ENCODE measurements around the gene CAMK2B. TPM values are rescaled to one million over a fixed set of nuclear protein-coding genes. Genes with fewer than 3 reads are reported as not detected.

Gene CAMK2B
- total and polyA plus RNA-seq, 2 experiments from 2014 or later = not detected

GRCh38 chr7:44238116-44238695, 87.2 kb downstream of the CAMK2B start:
- TF ChIP-seq ZNF462 (CRISPR knock-in tag; IDR thresholded peaks at IDR 0.05) (no peak), NANOG (IDR thresholded peaks at IDR 0.05; ENCODE audit: borderline replicate concordance) (no peak), ZNF114 (CRISPR knock-in tag; IDR thresholded peaks at IDR 0.05) (no peak), CREB1 (CRISPR knock-in tag; IDR thresholded peaks at IDR 0.05; ENCODE audit: low read depth) (no peak), ZNF331 (CRISPR knock-in tag; IDR thresholded peaks at IDR 0.05; ENCODE audit: low read depth) (no peak), POLR2AphosphoS5 (IDR thresholded peaks at IDR 0.05; ENCODE audit: low read depth) (no peak), ETS1 (IDR thresholded peaks at IDR 0.05) (no peak), JUNB (IDR thresholded peaks at IDR 0.05; ENCODE audit: unreplicated experiment) (no peak), EZH2phosphoT487 (IDR thresholded peaks at IDR 0.05; ENCODE audit: unreplicated experiment) (no peak), CTCF (conservative IDR thresholded peaks at IDR 0.05; ENCODE audit: low read depth in 2 of 2) (no peak)
- no peak overlapping the region for H3K4me3 Mint-ChIP-seq
- DNase-seq (ENCODE audit: low spot score) (no peak), ATAC-seq (no peak)
- H3K9me3 Mint-ChIP-seq = no peaks in the 10 kb centered on the region
- Histone ChIP-seq H3K9me2 (ENCODE audit: insufficient read depth) (no peaks in the 10 kb centered on the region), H3K4me1 (ENCODE audit: insufficient read depth) (no peaks in the 10 kb centered on the region), H3K79me2 (replicated peaks; ENCODE audit: insufficient read depth) (no peaks in the 10 kb centered on the region), H3K4me2 (no peak overlapping the region), H3K27me3 (ENCODE audit: insufficient read depth) (no peaks in the 10 kb centered on the region), H3K27ac (ENCODE audit: low read depth) (no peak overlapping the region), H2AFZ (no peak overlapping the region), H3F3A (replicated peaks; ENCODE audit: low read depth) (no peaks in the 10 kb centered on the region), H3K36me3 (ENCODE audit: insufficient read depth) (no peaks in the 10 kb centered on the region), H3K4me3 (no peak overlapping the region), H4K20me1 (replicated peaks; ENCODE audit: insufficient read depth) (no peaks in the 10 kb centered on the region)
- H3K36me3 Mint-ChIP-seq (ENCODE audit: low read depth) = no peaks in the 10 kb centered on the region
- H3K27me3 Mint-ChIP-seq (ENCODE audit: insufficient read depth, low read depth, poor library complexity) = peaks cover 14% of the 10 kb centered on the region
- peaks cover 7% of the 10 kb centered on the region for H3K4me1 Mint-ChIP-seq
- H3K27ac Mint-ChIP-seq = no peak overlapping the region

Data from GM23338 (cell line).